IPS-NIHi7 (cell line): ENCODE data around the gene NUDT17.
"Not testable (repeated sequence)": the region's sequence is repeated elsewhere in the genome, so short reads cannot be mapped to it uniquely, and the experiment has no call there.

ENCODE experiments used
- DNase-seq: peaks from one replicate; pipeline ENCODE4 v3.0.0; 2012; ENCODE audit warnings: mixed read lengths; ENCODE audit errors: extremely low spot score

The NUDT17 gene, protein sequence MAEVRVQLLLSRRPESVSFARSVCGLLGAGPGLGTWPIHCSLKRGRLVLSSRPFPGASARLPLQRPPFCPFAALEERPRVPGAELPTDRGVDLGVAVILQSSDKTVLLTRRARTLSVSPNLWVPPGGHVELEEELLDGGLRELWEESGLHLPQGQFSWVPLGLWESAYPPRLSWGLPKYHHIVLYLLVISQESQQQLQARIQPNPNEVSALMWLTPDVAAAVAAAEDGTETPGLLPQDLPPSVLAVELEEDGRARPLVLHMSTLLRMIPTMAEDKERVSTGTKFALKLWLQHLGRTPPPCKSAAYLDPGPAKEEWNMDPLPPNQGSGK

DNA sequence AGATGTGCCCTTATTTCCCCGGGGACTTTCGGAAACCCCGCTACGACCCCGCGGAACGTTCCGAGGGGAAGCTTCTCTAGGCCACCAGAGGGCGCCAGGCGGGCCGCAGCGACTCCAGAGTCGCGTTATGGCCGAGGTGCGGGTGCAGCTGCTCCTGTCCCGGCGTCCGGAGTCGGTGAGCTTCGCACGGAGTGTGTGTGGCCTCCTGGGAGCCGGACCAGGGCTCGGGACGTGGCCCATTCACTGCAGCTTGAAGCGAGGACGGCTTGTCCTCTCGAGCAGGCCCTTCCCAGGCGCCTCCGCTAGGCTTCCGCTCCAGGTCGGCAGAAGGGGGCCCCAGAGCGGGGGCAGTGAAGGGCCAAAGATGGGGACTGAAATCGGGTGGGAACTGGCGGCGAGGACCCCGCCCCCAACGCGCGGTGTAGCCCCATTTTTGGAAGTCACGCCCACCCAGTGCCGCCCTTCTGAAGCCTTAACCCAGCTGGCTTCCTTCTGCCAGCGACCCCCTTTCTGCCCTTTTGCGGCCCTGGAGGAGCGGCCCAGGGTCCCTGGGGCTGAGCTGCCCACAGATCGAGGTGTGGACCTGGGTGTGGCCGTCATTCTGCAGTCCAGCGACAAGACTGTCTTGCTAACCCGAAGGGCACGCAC, at the start of gene NUDT17:
Gene NUDT17, plus strand, starts transcription at position 117 of the 648 bp plus-strand sequence. Its CDS starts 11 bp downstream, at position 128.
- DNase-seq = peak; percentile 94

DNA sequence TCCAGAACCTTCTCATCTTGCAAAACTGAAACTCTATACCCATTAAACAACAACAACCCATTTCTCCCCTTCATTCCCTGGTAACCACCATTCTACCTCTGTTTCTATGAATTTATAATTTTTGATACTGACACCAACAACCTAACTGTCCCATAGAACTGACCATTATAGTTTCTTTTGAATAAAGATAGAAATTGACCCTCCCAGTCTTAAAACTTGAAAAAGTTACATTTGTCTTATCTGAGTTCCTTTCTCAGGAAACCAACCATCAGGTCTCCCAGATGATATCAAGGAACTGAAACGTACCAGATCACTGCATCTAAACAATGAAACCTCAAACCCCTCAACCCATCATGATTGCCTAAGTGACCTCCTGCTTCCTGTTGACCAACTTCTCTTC, 48.7 kb upstream of the NUDT17 start:
- no peak for DNase-seq

DNA sequence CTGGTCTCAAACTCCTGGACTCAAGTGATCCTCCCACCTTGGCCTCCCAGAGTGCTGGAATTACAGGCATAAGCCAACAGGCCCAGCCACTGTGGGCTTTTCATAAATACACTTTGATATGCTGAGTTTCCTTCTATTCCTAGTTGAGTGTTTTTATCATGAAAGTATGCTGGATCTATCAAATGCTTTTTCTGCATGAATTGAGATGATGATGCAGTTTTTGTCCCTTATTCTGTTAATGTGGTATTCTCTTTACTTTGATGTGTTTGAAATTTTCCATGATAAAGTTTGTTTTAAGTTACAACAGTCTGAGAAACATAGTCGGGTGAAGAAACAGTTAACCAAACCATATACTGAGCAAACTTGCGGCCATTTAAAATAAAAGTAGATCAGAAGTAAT, 45.6 kb upstream of the NUDT17 start:
- DNase-seq = no peak

DNA sequence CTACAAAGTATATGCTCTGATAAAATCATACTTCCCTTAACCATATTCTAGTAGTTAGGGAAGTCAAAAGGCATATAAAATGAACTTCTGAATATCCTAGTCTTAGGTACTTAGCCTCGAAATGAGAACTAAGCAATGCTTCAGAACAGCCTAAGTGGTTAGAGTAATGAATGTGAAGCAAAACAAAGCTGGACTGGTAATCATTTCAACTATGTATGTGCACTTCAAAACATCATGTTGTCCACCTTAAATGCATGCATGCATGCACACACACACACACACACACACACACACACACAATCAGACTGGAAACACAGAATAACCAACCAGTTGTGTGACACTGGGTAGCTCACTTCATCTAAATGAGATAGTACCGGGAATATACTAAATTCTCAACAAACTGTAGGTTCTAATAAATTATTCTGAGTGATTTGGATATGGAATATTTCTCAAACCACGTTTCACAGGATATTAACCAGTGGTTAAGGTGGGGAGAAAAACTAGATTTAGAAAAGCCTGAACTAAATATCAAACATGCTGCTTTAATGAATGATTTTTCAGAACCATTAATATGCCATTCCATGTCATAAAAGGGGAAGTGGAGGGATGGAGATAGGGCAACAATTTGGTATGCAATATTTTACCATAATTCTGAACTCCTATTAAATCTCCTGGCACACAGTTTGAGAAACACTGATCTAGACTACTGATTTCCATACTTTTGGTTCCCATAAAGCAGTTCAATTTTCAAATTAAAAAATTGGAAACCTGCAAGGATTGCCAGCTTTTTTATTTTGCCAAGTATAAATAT, 41.0 kb upstream of the NUDT17 start:
- DNase-seq = no peak

- DNase-seq = no peak
These were observed 40.4 kb upstream of the NUDT17 start for GRCh38 chr1:145805057-145805456.

DNA sequence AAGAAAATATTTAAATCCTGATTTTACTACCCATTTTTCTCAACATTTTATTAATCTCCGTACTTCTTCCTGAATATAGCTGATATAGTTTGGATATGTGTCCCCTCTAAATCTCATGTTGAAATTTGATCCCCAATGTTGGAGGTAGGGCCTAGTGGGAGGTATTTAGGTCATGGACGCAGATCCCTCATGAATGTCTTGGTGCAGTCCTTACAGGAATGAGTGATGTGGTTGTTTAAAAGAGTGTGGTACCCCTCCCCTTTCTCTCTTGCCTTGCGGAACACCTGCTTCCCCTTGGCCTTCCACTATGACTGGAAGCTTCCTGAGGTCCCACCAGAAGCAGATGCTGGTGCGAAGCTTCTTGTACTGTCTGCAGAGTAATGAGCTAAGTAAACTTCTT, 39.0 kb upstream of the NUDT17 start:
- no peak for DNase-seq

DNA sequence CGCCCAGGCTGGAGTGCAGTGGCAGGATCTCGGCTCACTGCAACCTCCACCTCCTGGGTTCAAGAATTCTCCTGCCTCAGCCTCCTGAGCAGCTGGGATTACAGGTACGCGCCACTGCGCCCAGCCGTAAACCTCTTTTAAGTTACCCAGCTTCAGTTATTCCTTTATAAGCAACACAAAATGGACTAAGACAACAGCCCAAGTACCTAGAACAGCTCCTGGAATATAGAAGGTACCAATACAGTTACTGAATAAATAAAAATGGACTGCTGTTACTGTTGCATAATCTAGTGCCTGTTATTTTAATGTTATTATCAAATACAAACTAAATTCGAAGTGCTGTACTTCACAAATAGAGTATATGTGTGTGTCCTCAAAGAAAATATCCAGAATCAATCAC, 38.6 kb upstream of the NUDT17 start:
- DNase-seq = no peak

DNA sequence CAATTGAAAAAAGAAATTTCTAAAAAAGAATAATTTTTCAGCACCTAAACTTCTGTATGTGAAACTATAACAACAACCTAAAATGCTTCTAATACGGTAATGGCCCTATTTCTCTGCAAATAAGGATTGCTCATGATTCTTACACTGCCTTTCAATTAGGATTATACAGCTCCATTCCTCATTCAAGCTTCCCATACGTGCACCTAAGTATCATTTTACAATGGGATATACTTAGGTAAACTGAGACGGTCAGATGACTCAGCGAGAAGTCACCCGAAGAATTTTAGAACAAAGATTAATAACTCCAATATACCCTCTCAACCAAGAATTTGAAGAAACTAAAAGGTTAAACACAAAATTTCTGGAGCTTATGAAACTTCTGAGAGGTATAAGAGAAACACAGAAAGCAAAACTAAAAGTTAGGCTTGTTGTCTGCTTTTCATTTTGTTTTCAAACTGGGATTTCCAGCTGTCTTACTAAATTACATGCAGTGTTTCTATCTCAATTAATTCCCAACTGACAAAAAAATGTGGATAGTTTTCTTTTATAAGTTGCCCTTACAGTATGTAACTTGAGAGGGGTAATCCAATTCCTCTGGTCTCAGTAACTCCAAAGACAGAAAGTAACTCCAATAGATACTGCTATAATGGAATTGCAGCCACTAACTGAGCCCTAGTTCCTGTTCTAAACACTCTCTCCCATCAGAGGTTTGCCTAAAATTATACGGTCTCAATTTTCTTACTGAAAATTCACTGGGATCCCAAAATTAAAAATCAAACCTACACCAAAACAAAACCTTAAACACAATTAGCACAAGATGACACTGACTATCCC, 32.2 kb upstream of the NUDT17 start:
- DNase-seq = not testable (repeated sequence)

DNA sequence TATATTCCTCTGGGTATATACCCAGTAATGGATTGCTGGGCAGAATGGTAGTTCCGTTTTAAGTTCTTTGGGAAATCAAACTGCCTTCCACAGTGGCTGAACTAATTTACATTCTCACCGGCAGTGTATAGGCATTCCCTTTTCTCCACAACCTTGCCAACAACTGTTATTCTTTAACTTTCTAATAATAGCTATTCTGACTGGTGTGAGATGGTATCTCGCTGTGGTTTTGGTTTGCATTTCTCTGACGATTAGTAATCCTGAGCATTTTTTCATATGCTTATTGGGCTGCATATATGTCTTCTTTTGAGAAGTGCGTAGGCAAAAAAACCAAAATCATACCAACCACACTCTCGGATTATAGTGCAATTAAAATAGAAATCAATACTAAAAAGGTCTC, 27.3 kb upstream of the NUDT17 start:
- DNase-seq = not testable (repeated sequence)

DNA sequence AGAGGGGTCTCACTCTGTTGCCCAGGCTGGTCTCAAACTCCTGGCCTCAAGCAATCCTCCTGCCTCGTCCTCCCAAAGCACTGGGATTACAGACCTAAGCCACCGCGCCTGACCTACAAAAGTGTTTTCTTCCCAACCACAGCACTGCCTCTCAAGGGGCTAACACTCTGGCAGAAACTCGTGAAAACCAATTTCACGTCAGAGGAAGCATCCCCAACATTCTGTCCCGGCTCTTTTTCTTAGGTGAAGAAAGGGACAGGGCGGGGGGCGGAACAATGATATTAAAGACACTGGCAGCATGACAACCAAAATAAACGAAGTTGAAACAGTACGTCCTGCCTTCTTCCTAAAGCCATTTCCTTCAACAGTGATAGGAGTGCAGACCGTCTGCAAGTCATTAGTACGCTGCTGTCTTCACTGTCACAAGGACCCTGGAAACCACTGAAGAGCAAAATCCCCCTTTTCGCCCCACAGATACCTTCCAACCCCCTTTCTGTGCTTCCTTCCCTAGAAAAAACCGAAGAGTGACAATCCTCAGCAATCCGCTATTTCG, 22.6 kb upstream of the NUDT17 start:
- not testable (repeated sequence) for DNase-seq

DNA sequence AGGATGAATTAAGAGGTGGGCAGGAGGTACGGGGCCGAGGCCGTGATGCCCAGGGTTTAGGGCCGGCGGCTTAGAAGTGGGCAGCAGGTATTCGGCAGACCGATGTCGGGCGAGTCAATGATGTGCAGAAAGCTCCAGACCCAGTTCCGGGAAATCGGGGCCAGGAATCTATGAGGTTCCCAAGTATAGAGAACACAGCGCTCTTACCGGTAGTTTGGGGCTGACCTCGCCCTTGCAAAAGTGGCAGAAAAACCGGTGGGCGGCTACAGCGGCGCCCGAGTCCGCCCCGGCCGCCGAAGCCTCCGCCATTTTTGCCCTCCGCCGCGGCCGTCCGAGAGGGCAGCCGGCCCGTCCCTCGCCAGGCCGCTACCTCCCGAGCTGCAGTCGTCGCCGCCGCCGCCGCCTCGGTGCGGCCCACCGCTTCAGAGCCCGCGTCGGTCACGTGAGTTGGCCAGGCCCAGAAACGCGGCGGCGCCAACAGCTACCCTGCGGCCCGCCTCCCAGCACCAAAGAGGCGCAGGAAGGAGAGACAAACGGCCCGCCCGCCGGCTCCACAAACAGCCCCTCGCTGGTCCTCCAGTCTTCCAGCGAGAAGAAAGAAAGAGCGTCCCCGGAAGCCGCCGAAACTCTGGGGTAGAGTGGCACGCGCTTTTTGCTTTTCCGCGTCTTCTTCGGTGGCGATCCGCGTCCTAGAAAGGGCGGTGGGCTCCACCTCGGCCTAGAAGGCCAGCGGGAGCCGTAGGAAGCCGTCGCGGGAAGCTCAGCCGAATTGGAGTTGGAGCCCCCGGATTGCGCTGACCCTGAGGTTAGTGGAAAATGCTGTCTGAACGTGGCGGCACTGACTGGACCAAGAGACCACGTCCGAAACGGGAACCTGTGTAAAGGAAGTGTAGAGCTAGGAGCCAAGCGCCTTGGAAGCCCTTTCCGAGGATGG, 21.6 kb upstream of the NUDT17 start, which contains the start of the genes POLR3C and RNF115:
Gene POLR3C, plus strand, starts transcription at position 636 of the 934 bp plus-strand sequence. CDS start 1,577 bp downstream, outside the sequence.
Gene RNF115, minus strand, starts transcription at position 531 of the 934 bp plus-strand sequence. Its CDS starts 222 bp downstream, at position 309.
- peak; percentile 95 for DNase-seq

GRCh38 chr1:145824499-145824842, 21.0 kb upstream of the NUDT17 start:
- no peak for DNase-seq

- DNase-seq = no peak
These were observed 19.4 kb upstream of the NUDT17 start for GRCh38 chr1:145826030-145826429.

DNA sequence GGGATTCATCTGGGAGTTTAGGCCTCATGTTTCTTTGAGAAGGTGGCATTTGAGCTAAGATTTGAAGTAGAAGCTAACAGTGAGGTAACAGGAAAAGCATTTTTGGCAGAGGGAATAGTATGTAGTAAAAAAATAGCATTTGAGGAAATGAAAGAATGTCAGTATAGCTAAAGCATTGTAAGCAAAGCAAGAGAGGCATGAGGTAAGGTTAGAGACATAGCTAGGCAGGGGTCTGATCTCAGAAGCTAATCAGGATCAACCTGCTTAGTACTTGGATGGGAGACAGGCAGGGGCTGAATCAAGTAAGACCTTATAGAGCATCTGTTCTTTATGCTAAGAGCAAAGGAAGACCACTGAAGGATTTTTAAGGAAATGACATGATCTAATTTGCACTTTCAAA, 17.5 kb upstream of the NUDT17 start:
- DNase-seq = no peak

DNA sequence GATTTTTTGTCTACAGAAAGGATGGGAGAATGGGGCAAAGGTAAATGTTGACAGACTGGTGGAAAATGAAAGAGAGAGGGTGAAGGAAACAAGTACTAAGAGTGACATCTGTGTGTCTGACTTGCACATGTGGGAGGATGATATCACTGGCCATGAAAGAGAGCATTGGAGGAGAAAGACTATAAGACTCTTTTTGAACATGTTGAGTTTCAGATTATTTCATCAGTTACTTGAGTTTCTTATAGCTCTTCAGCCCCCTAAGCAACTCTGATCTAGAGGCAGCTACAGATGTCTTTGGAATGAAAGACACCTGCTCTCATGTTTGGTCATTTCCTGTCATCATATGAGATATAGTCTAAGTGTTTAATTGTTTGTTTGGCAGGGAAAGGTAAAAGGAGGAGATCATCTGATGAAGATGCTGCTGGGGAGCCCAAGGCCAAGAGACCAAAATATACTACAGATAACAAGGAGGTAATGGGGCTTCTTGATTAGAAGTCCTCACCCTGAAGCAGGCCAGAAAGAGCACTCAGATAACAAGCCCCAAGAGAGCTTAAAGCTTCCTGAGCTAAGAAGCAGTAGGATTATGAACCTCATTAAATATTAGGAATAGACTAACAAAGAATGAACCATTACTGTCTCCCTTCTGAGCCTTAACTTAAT, 16.9 kb upstream of the NUDT17 start:
- no peak for DNase-seq

GRCh38 chr1:145830810-145831209, 14.6 kb upstream of the NUDT17 start:
- not testable (repeated sequence) for DNase-seq

GRCh38 chr1:145837656-145838055, 7.8 kb upstream of the NUDT17 start:
- no peak for DNase-seq

- DNase-seq = no peak
These were observed 2.4 kb upstream of the NUDT17 start for GRCh38 chr1:145843031-145843430.

DNA sequence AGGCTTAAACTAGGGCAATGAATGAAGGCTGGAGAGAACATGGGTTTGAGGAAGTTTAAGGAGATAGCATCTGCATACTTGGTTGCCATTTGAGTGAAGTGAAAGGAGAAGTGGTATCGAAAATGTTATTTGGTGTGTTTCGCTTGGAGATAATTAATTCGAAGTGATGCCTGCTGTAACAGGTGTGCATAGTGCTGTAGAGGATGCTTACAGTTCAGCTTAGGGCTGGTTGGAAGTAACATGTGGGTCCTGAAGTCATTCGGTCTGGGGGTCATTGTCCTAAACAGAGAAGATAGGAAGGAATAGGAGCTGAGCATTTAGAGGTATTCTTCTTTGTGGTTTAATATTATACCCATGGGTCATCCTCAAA, 301 bp upstream of the NUDT17 start:
- peak; percentile 22 for DNase-seq

DNA sequence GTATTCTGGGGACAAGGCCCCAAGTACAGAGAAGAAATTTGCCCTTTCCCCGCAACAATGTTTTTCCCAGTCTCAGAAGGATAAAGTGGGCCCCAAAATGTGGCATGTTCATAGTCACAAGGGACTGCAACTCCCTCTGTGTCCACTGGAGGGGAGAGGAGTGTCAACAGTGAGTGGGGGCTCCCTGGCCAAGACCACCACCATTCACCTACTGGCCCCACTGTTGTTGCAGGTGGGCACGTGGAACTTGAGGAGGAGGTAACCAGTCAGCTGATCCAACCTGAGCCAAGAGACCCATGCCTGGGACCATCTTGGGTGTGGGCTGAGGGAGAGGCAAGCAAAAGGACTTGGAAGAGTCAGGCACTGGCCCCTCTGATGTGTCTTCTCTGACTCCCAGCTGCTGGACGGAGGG, 777 bp downstream of the NUDT17 start:
- peak; percentile 73 for DNase-seq
